ENCODE measurements around the gene FREM1.

DNA sequence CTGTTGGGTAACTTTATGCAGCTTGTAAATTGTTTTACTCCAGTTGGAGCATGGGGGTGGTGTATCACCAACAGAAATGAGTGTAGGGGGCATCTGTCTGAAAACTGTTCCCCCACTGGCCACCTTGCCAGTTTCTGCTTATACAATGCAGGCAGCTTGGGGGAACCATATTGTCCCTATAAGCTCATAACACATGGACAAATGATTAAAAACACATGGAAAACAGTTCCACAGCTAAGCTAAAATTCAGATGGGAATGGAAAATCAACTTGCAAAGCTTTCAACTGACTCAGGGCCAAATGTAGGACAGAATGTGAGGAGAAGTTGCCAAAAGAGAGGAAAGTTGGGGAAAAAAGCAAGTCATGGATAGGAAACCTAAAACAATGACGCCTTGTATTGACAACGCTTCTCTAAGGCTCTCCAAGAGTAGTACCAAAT, 179.7 kb downstream of the FREM1 start:
- TF ChIP-seq, protein P1, sequence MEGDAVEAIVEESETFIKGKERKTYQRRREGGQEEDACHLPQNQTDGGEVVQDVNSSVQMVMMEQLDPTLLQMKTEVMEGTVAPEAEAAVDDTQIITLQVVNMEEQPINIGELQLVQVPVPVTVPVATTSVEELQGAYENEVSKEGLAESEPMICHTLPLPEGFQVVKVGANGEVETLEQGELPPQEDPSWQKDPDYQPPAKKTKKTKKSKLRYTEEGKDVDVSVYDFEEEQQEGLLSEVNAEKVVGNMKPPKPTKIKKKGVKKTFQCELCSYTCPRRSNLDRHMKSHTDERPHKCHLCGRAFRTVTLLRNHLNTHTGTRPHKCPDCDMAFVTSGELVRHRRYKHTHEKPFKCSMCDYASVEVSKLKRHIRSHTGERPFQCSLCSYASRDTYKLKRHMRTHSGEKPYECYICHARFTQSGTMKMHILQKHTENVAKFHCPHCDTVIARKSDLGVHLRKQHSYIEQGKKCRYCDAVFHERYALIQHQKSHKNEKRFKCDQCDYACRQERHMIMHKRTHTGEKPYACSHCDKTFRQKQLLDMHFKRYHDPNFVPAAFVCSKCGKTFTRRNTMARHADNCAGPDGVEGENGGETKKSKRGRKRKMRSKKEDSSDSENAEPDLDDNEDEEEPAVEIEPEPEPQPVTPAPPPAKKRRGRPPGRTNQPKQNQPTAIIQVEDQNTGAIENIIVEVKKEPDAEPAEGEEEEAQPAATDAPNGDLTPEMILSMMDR (IDR thresholded peaks at IDR 0.05), result no peak
- no peak for TF ChIP-seq POLR2A (IDR thresholded peaks at IDR 0.05)
